ENCODE measurements around the gene C19orf47. TPM values are rescaled to one million over a fixed set of nuclear protein-coding genes. Genes with fewer than 3 reads are reported as not detected.

The C19orf47 gene
- total and polyA plus RNA-seq, 11 donors = 99.1 to 314 (median 149) TPM

DNA sequence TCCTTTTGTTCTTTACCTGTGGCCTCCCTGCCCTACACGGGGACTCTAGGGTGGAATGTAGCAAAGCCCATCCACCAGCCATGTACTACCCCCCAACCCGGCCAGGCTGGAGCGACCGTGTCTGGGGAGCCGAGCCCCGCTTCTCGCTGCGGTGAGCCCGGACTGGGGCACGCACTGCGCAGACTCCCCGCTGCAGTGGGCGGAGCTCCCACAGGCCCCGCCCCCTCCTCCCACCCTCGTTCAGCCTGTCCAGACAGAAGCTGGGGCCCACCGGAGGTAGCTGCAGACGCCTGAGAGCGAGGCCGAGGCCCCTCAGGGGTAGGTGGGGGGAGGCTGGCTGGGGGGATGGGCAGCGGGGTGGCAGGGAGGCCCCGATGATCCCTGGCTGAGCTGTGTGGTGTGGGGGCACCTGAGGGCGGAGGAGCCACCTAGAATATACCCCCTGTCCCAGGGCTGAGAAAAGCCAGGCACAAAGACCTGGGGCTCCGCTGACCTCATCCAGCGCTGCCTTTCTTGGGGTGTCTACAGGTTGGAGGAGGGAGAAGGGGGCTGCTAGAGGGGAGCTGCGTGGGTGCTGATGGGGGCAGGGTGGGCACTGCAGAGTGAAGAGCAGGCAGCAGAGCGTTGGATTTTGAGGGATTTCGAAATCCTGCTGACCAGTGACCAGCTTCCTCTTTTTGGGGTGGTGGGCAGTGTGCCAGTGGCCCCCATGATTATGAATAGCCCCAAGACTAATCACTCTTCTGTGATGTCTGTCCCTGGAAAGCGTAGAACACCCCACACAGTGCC, 17.6 kb upstream of the C19orf47 start:
- DNase-seq (peak; percentile 52 to 79 (median 68)), ATAC-seq (peak; percentile 60 to 92 (median 90))
- Histone ChIP-seq H3K36me3 (peaks cover 0 to 45% (median 41%) of the 10 kb centered on the region in 9 donors), H3K4me3 (peak overlapping the region in 9 of 12 donors; percentile 33 to 57 (median 42)), H3K27me3 (no peaks in the 10 kb centered on the region), H3K27ac (peak overlapping the region in 2 of 12 donors; percentile 16 to 58), H3K9me3 (no peaks in the 10 kb centered on the region), H3K4me1 (peaks cover 0 to 44% (median 3%) of the 10 kb centered on the region in 12 donors)
- 31 to 47% (median 40%) methylated on average over 23 to 28 of the region's 28 CpGs for WGBS, 4 donors
- TF ChIP-seq, protein P1, sequence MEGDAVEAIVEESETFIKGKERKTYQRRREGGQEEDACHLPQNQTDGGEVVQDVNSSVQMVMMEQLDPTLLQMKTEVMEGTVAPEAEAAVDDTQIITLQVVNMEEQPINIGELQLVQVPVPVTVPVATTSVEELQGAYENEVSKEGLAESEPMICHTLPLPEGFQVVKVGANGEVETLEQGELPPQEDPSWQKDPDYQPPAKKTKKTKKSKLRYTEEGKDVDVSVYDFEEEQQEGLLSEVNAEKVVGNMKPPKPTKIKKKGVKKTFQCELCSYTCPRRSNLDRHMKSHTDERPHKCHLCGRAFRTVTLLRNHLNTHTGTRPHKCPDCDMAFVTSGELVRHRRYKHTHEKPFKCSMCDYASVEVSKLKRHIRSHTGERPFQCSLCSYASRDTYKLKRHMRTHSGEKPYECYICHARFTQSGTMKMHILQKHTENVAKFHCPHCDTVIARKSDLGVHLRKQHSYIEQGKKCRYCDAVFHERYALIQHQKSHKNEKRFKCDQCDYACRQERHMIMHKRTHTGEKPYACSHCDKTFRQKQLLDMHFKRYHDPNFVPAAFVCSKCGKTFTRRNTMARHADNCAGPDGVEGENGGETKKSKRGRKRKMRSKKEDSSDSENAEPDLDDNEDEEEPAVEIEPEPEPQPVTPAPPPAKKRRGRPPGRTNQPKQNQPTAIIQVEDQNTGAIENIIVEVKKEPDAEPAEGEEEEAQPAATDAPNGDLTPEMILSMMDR (IDR thresholded peaks at IDR 0.05) = no peak
- intact Hi-C loops (cut with DNase I) = no loop called here

DNA sequence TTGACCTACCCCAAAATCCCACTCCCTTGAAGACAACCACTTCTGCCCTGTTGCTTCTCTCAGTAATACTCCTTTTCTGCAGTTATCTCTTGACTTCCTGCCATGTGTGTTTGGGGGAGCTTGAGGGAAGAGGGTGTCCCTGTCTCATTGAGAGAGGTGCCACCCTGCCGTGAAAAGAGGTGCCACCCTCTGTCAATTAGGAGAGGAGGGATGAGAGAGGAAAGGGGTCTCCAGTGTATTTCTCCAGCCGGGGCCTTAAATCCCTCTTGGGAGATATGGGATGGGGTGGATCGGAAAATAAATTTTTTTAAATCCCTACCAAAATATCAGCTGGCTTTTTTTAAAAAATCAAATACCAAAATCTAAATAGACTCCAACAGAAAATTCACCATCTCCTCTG, 16.8 kb upstream of the C19orf47 start:
- no peaks in the 10 kb centered on the region for H3K9me3 ChIP-seq
- intact Hi-C loops (cut with DNase I) = no loop called here
- TF ChIP-seq POLR2A (IDR thresholded peaks at IDR 0.05) = no peak
- TF ChIP-seq, protein P1 (IDR thresholded peaks at IDR 0.05) = no peak
- WGBS, 4 donors = 71 to 74% (median 72%) methylated on average over 3 of the region's 3 CpGs
- H3K4me3 ChIP-seq = peak overlapping the region in 4 of 12 donors; percentile 36 to 57 (median 42)
- peaks cover 0 to 37% (median 34%) of the 10 kb centered on the region in 9 donors for H3K36me3 ChIP-seq
- no peak for DNase-seq
- H3K27me3 ChIP-seq = no peaks in the 10 kb centered on the region
- no peak overlapping the region for H3K27ac ChIP-seq
- no peak for ATAC-seq
- peaks cover 0 to 52% (median 3%) of the 10 kb centered on the region in 12 donors for H3K4me1 ChIP-seq

DNA sequence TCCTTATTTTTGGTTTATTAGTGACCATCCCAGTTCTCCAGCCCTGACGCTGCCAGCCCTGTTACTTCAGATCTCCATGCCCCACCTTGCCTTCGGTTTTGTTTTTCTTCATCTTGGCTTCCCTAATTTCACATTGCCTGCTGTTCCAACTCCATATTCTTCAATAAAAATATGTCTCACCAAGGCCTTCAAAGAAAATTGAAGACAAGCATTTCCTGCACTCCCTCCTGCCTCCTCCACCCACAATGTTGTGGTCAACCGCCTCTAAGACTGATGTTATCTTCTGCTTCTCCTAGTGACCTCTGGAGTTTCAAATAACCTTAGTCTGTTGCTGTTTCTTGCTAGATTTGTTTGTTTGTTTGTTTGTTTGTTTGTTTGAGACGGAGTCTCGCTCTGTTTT, 14.9 kb upstream of the C19orf47 start:
- H3K36me3 ChIP-seq = peaks cover 0 to 25% (median 22%) of the 10 kb centered on the region in 9 donors
- H3K27ac ChIP-seq = peak overlapping the region in 1 of 12 donors; percentile 72

DNA sequence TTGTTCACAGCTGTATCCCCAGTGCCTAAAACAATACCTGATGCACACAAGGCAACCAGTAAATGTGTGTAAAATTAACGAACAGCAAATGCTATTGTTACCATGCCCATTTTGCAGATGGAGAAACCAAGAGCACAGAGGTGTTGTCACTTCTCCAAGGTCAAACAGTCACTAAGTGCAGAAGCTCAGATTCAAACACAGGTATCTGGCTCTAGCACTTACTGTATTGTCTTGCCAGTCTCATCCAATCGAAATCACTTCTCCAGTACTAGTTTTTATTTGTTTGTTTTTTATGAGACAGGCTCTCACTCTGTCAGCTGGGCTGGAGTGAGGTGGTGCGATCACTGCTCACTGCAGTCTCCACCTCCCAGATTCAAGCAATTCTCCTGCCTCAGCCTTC, 14.0 kb upstream of the C19orf47 start:
- Histone ChIP-seq H3K4me3 (no peak overlapping the region), H3K27me3 (no peaks in the 10 kb centered on the region), H3K9me3 (no peaks in the 10 kb centered on the region), H3K36me3 (peaks cover 0 to 19% (median 14%) of the 10 kb centered on the region in 9 donors), H3K27ac (peak overlapping the region in 1 of 12 donors; percentile 72), H3K4me1 (peaks cover 0 to 78% (median 3%) of the 10 kb centered on the region in 12 donors)
- intact Hi-C loops (cut with DNase I) = no loop called here
- TF ChIP-seq, protein P1 (IDR thresholded peaks at IDR 0.05) = no peak
- no peak for TF ChIP-seq POLR2A (IDR thresholded peaks at IDR 0.05)
- DNase-seq (no peak), ATAC-seq (no peak)
- 90 to 95% (median 93%) methylated on average over 3 of the region's 3 CpGs for WGBS, 4 donors

More for the DNA sequence above, 14.9 kb upstream of the C19orf47 start:
- no peak for ATAC-seq
- Histone ChIP-seq H3K9me3 (no peaks in the 10 kb centered on the region), H3K4me1 (peaks cover 0 to 69% (median 3%) of the 10 kb centered on the region in 12 donors), H3K4me3 (no peak overlapping the region), H3K27me3 (no peaks in the 10 kb centered on the region)
- WGBS, 4 donors = 80 to 89% (median 85%) methylated on average over 5 of the region's 5 CpGs
- no peak for TF ChIP-seq POLR2A (IDR thresholded peaks at IDR 0.05)
- TF ChIP-seq, protein P1 (IDR thresholded peaks at IDR 0.05) = no peak
- intact Hi-C loops (cut with DNase I) = no loop called here
- DNase-seq = no peak
